ENCODE measurements around the gene FAM163B. TPM values are rescaled to one million over a fixed set of nuclear protein-coding genes. Genes with fewer than 3 reads are reported as not detected.

Gene FAM163B
- total RNA-seq, 1 donor from 2014 or later: not detected

DNA sequence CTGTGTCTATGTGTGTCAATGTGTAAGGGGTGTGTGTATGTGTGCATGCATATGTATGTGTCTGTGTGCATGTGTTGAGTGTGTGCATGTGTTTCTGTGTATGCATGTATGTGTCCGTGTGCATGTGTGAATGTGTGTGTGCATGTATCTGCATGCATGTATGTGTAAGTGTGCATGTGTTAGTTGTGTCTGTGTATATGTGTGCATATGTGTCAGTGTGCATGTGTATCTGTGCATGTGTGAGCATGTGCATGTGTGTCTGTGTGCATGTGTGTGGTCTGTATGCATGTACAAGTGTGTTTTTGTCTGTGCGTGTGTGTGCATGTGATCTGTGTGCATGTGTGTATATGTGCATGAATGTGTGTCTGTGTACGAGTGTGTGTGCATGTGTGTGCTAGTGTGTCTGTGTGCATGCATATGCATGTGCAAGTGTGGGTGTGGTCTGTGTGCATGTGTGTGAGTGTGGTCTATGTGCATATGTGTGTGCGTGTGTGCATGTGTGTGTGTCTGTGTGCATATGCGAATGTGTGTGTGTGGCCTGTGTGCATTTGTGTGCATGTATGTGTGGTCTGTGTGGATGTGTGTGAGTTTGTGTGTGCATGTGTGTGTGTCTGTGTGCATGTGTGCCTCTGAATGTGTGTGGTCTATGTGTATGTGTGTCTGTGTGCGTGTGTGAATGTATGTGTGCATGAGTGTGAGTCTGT is 9.6 kb downstream of the FAM163B start:
- POLR2A ChIA-PET: no interaction called here
- H3K4me3 Mint-ChIP-seq: no peak overlapping the region
- ATAC-seq (ENCODE audit: low read depth) (no peak), DNase-seq (no peak)
- TF ChIP-seq, protein P1, sequence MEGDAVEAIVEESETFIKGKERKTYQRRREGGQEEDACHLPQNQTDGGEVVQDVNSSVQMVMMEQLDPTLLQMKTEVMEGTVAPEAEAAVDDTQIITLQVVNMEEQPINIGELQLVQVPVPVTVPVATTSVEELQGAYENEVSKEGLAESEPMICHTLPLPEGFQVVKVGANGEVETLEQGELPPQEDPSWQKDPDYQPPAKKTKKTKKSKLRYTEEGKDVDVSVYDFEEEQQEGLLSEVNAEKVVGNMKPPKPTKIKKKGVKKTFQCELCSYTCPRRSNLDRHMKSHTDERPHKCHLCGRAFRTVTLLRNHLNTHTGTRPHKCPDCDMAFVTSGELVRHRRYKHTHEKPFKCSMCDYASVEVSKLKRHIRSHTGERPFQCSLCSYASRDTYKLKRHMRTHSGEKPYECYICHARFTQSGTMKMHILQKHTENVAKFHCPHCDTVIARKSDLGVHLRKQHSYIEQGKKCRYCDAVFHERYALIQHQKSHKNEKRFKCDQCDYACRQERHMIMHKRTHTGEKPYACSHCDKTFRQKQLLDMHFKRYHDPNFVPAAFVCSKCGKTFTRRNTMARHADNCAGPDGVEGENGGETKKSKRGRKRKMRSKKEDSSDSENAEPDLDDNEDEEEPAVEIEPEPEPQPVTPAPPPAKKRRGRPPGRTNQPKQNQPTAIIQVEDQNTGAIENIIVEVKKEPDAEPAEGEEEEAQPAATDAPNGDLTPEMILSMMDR (IDR thresholded peaks at IDR 0.05): no peak
- H3K27ac Mint-ChIP-seq: no peak overlapping the region
- peaks cover 14% of the 10 kb centered on the region for H3K27me3 Mint-ChIP-seq
- CTCF ChIA-PET: no interaction called here
- H3K9me3 Mint-ChIP-seq: peaks cover 8% of the 10 kb centered on the region
- intact Hi-C loops (cut with micrococcal nuclease): no loop called here
- peaks cover 5% of the 10 kb centered on the region for H3K4me1 Mint-ChIP-seq
- no peaks in the 10 kb centered on the region for H3K36me3 Mint-ChIP-seq (ENCODE audit: low read depth)

DNA sequence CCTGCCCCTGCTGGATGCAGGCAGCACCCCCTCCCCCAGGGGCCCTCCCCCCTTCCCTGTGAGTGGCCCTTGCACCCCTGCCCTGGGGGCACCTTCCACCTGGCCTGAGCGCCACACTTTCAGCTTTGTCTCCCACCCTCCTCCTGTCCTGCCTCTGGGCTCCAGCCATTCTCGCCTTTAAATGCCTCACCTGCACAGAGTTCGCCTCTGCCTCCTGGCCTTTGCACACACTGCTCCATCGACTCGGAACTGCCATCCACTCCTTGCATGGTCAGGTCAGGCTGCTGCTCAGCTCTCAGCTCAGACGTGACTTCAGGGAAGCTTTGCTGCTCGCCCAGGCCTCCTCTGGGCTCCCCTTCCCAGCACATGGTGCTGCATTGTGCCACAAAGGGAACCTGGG is 10.2 kb downstream of the FAM163B start:
- H3K27me3 Mint-ChIP-seq: peaks cover 10% of the 10 kb centered on the region
- ChIA-PET CTCF (no interaction called here), POLR2A (no interaction called here)
- ATAC-seq (ENCODE audit: low read depth) (no peak), DNase-seq (no peak)
- H3K36me3 Mint-ChIP-seq (ENCODE audit: low read depth): no peaks in the 10 kb centered on the region
- TF ChIP-seq, protein P1 (IDR thresholded peaks at IDR 0.05): no peak
- H3K4me3 Mint-ChIP-seq: no peak overlapping the region
- intact Hi-C loops (cut with micrococcal nuclease): no loop called here
- no peaks in the 10 kb centered on the region for H3K4me1 Mint-ChIP-seq
- no peak overlapping the region for H3K27ac Mint-ChIP-seq
- H3K9me3 Mint-ChIP-seq: peaks cover 8% of the 10 kb centered on the region

DNA sequence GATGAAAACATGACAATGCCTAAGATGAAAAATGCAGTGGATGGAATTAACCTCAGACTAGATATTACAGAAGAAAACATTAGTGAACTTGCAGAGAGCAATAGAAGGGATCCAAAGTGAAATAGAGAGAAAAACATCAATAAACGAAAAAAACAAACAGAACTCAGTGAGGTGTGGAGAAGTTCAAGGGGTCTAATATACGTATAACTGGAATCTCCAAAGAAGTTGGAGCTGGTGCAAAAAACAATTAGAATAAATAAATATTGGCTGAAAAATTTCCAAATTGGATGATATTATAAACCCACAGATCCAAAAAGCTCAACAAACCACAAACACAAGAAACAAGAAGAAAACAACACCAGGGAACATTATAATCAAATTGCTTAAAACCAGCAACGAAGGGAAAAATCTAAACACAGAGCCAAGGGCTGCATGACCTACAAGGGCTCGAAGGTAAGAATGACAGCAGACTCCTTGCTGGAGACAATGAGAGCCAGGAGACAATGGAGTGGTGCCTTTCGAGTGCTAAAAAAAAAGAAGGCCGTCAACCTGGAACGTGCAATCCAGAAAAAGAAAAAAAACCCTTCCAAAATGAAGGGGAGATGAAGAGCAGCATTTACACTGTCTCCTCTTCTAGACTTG is 11.8 kb downstream of the FAM163B start:
- DNase-seq (no peak), ATAC-seq (ENCODE audit: low read depth) (no peak)
- H3K27me3 Mint-ChIP-seq: peaks cover 8% of the 10 kb centered on the region
- ChIA-PET POLR2A (no interaction called here), CTCF (no interaction called here)
- H3K36me3 Mint-ChIP-seq (ENCODE audit: low read depth): no peaks in the 10 kb centered on the region
- no peak overlapping the region for H3K4me3 Mint-ChIP-seq
- H3K4me1 Mint-ChIP-seq: no peaks in the 10 kb centered on the region
- peaks cover 8% of the 10 kb centered on the region for H3K9me3 Mint-ChIP-seq
- no peak overlapping the region for H3K27ac Mint-ChIP-seq
- TF ChIP-seq, protein P1 (IDR thresholded peaks at IDR 0.05): no peak
- intact Hi-C loops (cut with micrococcal nuclease): no loop called here

DNA sequence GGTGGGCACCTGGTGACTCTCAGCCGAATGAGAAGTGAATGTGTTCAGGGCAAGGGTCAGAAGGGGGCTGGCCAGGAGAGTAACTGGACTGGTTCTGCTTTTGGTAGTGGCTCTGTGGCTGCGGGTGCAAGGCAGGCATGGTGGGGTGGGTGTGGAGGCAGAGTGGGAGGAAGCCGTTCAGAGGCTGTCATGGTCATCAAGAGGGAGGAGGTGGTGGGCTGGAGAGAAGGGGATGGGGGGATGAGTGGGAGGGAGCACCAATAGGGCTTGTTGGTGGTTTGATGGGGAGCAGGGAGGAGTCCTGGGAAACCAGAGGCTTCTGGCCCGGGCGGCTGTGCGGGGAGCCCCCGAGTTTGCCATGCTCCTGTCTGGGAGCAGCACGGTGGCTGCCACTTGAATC is 13.3 kb downstream of the FAM163B start:
- Mint-ChIP-seq H3K36me3 (ENCODE audit: low read depth) (no peaks in the 10 kb centered on the region), H3K9me3 (peaks cover 8% of the 10 kb centered on the region), H3K4me1 (no peaks in the 10 kb centered on the region), H3K4me3 (no peak overlapping the region), H3K27me3 (no peaks in the 10 kb centered on the region), H3K27ac (no peak overlapping the region)
- ATAC-seq (ENCODE audit: low read depth): no peak
- TF ChIP-seq, protein P1 (IDR thresholded peaks at IDR 0.05): no peak
- DNase-seq: no peak
- intact Hi-C loops (cut with micrococcal nuclease): no loop called here
- POLR2A ChIA-PET: no interaction called here
- CTCF ChIA-PET: no interaction called here

DNA sequence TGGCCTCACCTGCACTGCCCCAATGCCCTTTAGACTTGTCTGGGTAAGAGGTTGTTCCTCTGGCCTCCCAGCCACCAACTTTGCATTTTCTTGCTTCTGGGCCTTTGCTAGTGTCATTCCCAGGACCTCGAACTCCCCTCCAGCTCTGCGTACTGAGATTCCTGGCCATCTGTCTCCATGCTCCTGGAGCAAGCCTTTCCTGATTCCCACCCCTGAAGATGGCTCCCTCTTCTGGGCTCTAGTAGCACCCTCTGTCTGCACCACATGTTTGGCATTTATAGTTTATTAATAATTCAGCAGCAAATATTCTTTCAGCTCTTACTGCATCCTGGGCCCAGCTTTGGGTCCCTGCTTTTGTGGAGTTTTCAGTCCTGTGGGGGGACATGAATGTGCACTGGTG is 14.9 kb downstream of the FAM163B start:
- intact Hi-C loops (cut with micrococcal nuclease): no loop called here
- no peaks in the 10 kb centered on the region for H3K36me3 Mint-ChIP-seq (ENCODE audit: low read depth)
- H3K9me3 Mint-ChIP-seq: peaks cover 8% of the 10 kb centered on the region
- TF ChIP-seq, protein P1 (IDR thresholded peaks at IDR 0.05): no peak
- no peak overlapping the region for H3K27ac Mint-ChIP-seq
- POLR2A ChIA-PET: no interaction called here
- CTCF ChIA-PET: no interaction called here
- H3K4me1 Mint-ChIP-seq: no peaks in the 10 kb centered on the region
- ATAC-seq (ENCODE audit: low read depth) (no peak), DNase-seq (no peak)
- H3K4me3 Mint-ChIP-seq: no peak overlapping the region
- H3K27me3 Mint-ChIP-seq: no peaks in the 10 kb centered on the region

Measured in activated B cell treated with CpG ODN at 0.5 μM for 24 hours (primary cell).